NCI-H146 treated with DMSO at 0.1 percent for 48 hours (cell line): ENCODE data around the gene LRP8.

Experiments used
- DNase-seq: peaks from one replicate; lab custom pipeline; 2025; ENCODE audit not compliant: unreplicated experiment; lab: John Stamatoyannopoulos, UW

The LRP8 gene

GRCh38 chr1:53324728-53325297 is 3.1 kb downstream of the LRP8 start:
- DNase-seq: no peak

GRCh38 chr1:53324321-53324720 is 3.5 kb downstream of the LRP8 start:
- no peak for DNase-seq

DNA sequence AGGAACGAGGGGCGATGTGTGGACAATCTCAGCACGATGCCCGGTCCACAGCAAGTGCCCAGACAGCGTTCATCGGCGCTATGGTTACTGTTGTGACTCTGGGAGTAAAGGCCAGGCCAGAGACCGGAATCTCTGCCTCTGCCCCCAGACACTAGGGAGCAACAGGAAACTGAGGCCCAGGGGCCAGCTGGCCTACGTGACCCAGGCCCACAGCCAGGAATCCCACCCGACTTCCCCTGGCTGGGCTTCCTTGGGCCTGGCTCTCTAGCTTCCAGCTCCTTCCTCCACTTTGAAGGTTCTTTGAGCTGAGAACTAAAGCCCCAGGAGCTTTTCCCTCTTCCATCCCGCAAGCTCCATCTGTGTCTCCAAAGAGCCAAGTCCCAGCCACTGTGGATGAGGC is 4.6 kb downstream of the LRP8 start:
- no peak for DNase-seq

DNA sequence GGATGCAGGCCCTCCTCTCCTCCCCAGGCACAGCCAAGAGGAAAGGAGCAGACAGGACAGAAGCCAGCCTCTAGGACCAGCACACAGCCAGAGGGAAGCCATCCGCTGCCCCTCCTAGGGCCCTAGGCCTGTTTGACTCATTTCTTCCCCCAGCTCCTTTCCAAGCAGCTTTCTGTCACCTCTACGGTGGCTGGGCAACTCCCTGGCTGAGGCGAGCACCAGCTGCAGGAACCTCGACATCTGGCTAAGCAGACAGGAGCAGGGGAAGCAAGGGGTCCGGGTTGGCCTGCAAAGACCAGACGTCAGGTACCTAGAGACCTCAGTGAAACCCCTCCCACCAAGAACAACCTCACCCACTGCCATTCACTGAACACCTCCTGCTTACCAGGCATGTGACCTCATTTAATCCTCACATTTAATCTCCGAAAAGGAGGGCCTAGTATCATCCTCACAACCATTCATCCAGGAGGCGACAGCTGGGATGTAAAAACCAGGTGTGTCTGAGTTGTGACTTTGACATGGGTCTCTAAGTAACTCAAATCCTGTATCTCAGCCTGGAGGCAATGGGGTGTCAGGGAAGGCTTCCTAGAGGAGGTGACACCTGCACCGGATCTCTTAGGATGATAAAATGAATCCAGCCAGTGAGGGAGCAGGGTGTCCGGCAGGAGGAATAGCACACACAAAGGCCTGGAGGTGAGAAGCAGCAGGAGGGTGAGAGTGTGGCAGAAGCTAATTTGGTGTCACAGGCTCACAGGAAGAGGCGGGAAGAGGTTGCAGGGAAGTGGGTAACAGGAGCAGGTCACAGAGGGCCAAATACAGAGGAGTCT is 5.9 kb downstream of the LRP8 start:
- DNase-seq: no peak

DNA sequence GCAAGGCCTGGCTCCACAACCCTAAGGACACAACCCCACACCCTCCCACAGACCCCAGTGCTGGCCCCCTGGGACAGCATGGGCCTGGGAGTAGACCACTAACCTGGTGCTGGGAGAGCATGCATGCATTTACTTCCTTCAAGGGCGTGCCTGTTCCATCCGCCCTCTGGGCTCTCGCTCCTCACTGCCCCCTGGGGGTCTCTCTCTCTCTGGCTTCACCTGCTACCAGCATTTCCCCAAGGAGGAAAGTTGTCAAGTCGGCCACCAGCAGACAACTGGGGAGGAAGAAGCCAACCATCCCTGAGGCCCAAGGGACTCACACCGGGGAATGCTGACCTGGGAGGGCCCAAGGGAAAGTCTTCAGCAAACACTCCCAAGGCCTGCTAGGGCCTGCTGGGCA is 6.5 kb downstream of the LRP8 start:
- DNase-seq: no peak

DNA sequence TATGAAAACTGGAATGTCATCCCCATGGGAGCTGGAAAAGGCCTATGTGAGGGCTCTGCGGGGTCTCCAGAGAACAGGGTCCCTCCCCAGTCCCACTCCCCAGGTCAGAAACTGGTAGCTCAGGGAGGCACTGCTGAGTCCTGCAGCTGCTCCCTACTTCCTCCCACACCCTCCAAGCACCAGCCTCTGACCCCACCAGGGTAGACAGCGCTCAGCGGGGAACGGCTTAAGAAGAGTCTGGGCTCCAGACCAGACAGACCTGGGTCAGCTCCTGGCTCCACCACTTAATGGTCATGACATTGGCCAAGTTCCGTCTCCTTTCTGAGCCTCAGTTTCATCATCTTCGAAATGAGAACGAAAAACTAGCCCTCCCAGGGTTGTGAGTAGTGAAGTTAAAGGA is 7.2 kb downstream of the LRP8 start:
- DNase-seq: no peak

- no peak for DNase-seq
Observed at GRCh38 chr1:53319296-53320101, 8.4 kb downstream of the LRP8 start.

- DNase-seq: no peak
Observed at GRCh38 chr1:53317646-53318539, 10.0 kb downstream of the LRP8 start.

- DNase-seq: no peak
Observed at GRCh38 chr1:53316766-53317581, 10.9 kb downstream of the LRP8 start.

DNA sequence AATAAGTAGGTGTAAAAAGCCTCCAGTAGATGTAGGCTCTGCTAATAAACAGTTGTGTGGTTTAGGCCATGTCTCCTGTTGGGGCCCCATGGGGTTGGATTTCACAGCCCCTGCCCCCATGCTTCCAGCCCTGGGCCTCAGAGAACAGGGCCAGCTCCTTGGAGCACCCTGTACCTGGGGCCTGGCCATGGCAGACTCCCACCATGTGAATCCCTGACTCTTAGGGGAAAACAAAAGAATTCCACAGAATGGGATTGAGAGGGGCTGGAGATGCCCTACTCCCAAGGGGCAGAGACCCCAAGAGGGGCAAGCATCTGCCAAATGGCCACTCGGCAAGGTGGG is 11.5 kb downstream of the LRP8 start:
- no peak for DNase-seq

DNA sequence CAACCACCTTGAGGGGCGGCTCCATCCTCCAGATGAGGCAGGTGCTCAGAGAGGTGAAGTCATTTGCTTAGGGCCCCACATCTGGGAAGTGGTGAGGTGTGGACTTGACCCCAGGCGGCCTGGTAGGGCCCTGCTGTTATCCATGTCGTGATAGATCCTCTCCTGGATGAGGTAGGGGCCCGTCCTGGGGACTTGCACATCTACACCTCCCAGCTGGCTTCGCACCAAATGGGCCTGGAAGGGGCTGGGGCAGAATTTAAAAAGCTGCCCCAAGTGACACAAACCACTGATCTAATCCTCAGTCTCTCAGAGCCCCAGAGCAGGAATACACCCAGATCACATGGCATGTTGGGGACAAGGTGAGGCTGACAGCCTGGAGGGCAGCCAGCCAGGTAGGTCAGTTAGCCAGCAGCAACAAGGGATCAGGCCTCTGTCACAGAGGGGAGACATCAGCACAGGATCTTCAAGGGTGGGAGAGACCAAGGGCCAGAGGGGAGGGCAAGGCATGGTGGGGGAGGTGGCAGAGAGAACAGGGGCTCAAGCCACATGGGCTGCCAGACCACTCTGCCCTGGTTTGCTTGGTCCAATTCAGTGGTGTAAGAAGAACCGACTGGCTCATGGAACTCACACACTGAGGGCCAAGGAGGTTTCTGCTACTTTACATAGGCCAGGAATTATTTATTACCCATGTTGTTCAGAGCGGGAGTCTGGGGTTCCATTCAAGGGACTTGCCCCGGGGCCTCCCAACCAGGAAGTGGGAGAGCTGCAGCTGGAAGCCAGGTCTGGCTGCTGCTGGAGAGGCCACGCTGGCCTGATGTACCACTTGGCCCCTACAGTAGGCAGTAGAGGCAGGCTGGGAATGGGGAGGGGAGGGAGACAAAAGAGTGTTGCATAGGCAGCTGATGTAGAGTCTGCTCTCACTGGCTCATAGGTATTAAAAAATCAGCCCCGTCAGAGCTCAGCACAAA is 12.1 kb downstream of the LRP8 start:
- no peak for DNase-seq

- DNase-seq: no peak
Observed at GRCh38 chr1:53315046-53315445, 12.8 kb downstream of the LRP8 start.

DNA sequence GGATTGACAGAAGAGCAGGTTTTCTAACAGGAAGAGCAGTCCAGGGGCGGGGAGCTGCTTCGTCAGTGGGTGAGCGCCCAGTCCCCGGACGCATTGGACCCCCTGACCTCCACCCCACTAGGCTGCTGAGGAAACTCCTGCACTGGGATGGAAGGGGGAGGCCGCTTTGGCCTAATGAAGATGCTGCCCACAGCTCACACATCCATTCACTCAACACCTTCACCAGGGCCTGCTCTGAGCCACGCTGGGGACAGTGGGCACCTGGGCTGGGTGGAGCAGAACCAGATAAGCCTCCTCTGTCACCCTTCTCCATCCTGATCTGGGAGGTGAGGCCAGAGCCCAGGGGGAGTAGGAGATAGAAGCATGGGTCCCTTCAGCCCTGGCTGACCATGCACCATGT is 13.3 kb downstream of the LRP8 start:
- DNase-seq: no peak

DNA sequence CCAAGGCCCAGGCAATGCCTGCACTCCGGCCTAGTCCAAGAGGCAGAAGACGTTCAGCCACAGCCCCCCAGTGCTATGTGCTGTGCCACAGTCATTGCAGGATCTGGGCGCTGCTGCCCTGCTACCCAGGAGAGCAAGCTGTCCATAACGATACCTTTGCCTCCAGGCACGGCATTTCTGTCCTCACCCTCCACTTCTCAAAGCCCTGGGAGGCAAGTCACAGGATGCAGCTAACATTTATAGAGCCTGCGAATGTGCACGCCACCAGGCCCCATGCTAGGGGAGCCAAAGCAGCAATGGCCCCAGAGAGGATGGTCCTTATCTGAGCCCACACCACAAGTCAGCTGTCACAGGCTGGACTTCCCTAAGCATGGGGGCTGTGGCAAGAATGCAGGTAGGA is 13.8 kb downstream of the LRP8 start:
- DNase-seq: no peak

- no peak for DNase-seq
Observed at GRCh38 chr1:53313556-53313955, 14.3 kb downstream of the LRP8 start.

DNA sequence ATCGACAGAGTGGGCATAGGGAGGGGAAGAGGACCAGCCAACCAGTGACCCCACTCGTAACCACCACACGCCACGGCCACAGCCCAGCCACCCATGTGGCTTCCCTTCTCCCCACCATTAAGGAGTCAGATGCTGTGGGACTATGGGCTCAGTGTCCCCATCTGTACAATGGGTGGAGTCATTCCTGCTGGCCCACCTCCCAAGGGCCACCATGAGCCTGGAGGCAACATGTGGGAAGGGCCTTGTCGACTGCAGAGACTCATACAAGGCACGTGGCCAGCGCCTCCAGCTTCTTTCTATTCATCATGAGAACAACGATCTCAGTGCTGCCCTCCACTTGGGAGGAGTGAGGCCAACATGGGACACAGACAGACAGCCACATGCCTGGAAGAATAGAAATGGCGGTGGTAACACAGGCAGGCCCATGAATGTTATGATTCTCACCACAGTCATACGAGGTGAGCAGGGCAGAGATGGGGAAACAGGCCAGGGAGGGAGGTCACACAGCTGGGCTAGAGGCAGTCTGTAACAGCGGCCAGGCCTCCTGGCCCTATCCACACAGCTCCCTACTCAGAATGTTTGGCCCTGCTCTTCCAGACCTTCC is 16.1 kb downstream of the LRP8 start:
- DNase-seq: no peak

GRCh38 chr1:53310847-53311681 is 16.8 kb downstream of the LRP8 start:
- DNase-seq: no peak

DNA sequence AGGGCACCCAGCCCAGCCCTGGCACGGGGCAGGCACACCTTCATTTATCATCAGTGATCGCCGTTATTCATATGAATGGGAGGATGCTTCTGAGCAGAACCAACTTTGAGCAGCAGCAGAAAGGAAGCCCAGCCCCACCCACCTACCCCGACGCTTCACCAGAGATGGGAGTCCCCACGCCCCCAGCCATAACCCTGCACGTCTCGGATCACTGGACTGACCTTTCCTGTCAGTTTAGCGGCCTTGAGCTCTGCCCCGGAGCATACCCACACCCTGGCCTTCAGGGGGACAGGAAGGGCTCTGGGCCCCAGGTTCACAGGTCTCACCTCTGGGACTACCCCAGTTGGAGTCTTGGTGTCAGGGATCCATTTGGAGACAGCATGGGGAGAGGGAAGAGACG is 18.1 kb downstream of the LRP8 start:
- DNase-seq: no peak
